GM18502 (cell line): ENCODE data around the gene ARID3B.

Experiments used
- ATAC-seq: cut with Tn5 transposase; IDR thresholded peaks from one replicate; pipeline ENCODE4 v1.9.1; 2021; ENCODE audit warnings: mild to moderate bottlenecking; ENCODE audit not compliant: unreplicated experiment, poor library complexity

The ARID3B gene

DNA sequence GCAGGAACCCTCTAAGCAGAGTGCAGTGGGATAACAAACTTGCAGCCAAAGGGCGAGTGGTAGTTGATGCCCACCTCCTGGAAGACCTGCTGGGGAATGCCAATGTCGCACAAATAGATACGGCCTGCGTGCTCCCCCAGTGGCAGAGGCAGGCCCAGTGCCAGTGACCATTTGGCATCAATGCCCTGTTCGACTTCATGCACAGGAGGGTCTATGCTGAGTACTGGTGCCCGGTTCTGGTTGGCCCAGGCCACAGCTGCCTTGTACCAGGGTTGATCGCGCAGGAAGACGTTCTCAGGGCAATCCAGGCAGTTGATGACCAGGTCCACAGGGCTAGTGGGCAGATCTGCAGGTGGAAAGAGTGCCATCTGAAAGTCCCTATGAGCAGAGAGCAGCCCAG, 91.6 kb downstream of the ARID3B start:
- ATAC-seq = no peak

DNA sequence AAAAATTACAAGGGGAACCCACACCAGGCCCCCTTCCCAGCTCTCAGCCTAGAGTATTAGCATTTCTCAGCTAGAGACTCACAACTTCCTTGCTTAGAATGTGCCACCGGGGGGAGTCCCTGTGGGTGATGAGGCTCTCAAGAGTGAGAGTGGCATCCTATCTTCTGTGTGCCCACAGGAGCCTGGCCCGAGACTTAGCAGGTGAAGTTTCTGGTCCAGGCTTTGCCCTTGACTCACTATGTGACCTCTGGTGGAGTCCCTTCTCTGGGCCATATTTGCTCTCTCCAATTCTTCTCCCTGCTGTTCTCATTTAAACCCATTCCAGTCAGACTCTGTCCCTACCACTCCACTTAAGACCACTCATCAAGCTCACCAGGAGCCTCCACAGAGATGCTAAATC, 92.8 kb downstream of the ARID3B start:
- ATAC-seq = no peak

DNA sequence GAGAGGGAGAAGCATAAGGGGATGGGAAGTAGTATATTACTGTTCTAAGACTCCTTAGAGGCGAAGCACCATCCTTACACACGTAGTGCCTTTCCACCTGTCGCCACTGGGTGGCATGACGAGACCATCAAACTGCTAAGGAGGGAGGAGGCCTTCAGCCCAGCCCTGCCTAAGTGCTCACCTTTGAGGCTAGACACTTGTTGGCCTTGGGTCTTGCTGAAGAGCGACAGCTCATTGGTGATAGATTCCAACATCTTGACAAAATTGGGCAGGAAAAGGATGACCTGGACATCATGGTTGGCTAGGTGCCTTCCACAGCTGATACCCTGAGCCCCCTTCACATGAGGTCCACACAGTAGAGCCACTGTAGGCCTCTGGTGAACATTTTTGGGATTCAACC, 94.2 kb downstream of the ARID3B start:
- peak; percentile 57 for ATAC-seq

DNA sequence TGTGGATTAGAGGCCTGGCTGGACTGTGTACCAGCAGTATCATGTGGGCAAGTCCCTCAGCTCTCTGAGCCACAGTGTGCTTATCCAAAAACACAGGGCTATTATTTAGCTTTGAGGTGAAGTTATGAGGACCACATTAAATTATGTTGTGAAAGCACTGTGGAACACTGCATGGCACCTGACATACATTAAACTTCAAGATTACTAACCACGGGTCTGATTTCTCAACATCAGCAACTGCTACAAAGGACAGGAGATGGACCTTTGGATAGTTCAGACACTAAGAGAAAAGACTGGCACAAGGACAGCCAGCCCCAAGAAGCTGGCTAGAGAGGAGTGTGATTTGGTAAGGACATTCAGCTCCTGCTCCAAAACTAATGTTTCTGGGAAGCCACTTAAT, 96.0 kb downstream of the ARID3B start:
- ATAC-seq = no peak

DNA sequence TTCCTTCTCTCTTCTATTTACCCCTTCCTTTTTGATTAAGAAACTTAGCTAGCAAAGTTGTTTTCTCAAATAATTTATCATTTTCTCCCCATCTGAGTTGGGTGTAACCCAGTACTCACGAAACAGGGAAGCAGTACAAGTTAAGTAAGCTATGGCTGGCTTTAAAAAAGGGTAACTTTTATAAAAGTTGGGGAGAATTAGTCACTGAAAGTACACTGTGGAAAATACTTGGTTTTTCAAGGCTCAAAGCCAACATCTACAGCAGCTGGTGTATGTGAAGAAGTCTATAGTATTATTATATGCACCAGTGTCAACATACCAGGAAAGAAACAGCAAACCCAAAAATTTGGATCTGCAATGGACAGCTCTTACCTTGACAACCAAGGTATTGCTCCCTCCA, 100.1 kb downstream of the ARID3B start:
- no peak for ATAC-seq

DNA sequence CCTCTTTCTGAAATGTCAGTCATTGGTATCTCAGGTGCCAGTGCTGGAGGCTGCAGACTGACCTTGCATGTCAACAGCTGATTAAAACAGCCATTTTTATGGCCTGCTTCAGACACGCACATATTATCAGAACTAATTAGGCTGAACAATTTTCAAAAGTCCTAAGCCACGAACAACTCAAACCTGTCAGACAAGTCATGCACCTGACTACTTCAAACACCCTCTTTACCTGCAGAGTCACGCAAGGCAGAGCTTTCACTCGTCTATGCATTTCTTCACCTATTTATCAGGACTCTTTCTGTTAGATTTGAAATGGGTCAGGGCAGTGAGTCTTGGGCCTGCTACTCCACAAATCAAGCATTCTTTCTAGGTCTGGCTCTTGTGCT, 101.3 kb downstream of the ARID3B start:
- ATAC-seq = no peak

DNA sequence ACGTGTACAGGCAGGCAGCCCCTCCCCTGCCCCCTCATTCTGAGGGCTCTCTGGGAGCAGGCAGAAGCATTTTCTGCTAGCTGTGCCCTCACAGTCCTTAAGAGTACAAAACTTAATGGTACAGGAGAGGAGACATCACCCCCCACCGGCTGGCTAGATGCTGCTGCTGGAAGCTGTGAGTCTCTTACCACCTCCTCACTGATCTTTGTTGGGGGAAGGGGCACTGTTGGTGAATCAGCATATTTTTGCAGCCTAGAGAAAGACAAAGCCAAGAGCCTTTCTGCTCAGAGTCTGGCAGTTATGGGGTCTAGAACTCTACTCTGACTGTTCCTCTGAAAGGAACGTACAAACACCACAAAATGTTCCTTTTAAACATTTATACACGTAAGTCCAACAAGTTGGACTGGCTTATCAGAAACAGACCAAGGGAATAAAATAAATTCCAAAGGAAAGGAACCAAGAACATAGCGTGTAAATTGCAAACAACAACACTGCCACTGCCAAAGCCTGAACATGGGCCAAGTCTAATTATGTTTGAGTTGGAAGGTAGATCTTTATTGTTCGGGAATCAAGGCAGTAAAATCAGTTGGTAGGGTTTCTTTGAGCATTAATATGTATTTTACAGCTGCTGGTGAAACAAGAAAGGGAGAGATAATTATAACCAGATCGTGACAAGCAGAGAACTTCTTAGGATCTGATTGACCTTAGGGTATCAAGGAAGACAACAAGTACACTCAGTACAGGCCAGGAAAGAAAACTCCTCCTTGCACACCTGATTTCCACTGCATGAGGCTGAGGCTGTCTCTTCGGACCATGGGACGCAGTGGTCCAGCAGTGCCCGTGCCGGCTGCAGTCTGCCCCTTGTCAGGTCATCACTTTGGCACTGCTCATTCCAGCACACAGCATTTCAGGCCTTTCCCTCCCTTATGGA, 102.0 kb downstream of the ARID3B start:
- no peak for ATAC-seq

DNA sequence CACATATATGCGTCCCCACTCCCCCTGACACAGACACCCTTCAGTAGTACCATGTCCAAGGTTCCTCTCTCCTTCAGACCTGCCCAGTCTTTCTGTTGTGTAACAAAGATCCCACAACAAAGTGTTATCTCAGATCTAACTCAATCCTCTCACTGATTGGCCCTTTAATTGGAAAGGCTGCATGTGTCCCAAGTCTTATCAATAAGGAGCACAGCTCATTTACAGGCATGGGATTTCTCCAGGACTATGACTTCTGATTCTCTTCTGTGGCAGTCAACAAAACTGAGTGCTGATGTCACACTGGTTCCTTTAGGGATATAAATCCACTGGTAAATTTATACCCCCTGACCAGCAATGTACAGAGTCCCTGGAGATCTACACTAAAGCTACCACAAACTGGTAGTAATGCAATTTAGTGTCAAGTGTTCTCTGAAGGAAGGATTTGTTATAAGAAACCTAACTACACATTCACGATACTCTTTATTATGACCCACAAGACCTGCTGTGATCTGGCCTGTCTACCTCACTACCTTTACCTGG, 102.7 kb downstream of the ARID3B start:
- no peak for ATAC-seq

DNA sequence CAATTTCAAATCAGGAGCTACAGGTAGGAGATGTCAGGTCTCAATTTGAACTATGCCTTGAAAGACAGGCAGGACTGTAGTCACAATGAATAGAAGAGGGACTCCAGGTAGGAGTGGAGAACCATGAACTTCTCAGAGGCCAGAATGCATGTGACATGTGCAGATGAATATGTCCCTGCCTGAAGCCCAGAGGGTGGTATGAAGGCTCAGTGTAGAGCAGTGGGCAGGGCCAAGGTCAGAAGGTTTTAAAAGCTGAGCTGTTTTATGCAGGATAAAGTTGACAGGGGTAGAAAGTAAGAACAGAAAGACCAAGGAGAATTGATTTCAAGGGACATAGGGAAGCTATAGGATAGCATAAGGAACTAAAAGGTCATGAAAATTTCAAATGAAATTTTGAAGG, 105.5 kb downstream of the ARID3B start:
- ATAC-seq = no peak
